Activated T-cell treated with anti-CD3 and anti-CD28 coated beads, Interleukin-2, amount 50 U/mL, for 24 hours (primary cell): Measurements from ENCODE around the gene EYA2.
A peak's percentile ranks its signal among the peaks of the same experiment; 100 is the strongest.

ENCODE experiments used
- DNase-seq: peaks from one replicate; pipeline ENCODE4 v3.0.0-alpha.2; 2020
- H3K27ac Mint-ChIP-seq: 2 replicates; pipeline ENCODE4 v1.8.0; 2020; ENCODE audit warnings: mild to moderate bottlenecking, mixed read lengths
- H3K27me3 Mint-ChIP-seq: 2 replicates; pipeline ENCODE4 v1.8.0; 2020; ENCODE audit warnings: mixed read lengths
- H3K36me3 Mint-ChIP-seq: 2 replicates; pipeline ENCODE4 v1.8.0; 2020; ENCODE audit warnings: low read depth, mixed read lengths
- H3K4me1 Mint-ChIP-seq: 2 replicates; pipeline ENCODE4 v1.8.0; 2020; ENCODE audit warnings: low read depth, mixed read lengths
- H3K4me3 Mint-ChIP-seq: 2 replicates; pipeline ENCODE4 v1.8.0; 2020; ENCODE audit warnings: mild to moderate bottlenecking, moderate library complexity, mixed read lengths
- H3K9me3 Mint-ChIP-seq: 2 replicates; pipeline ENCODE4 v1.8.0; 2020; ENCODE audit warnings: mixed read lengths

Gene EYA2

DNA sequence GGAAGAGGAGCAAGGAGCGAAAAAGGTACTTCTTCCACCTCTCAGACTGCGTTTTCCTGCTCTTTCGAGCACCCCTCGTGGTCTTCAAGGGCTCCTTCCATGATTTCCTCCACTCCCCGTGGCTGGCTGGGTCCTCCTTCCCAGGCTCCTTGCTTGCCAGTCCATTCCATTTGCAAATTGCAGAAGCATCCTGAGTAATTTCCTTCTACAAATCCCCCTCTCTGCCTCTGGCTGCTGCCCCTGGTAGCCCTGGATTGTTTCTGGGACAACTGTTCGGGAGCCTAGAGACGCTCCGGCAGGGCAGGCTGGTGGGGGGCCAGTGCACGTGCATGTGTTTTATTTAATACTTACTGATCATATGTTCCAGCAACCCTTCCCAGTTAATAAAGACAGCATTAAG is 288.7 kb downstream of the EYA2 start:
- Mint-ChIP-seq H3K4me3 (no peak overlapping the region), H3K27me3 (peaks cover 16% of the 10 kb centered on the region), H3K9me3 (no peaks in the 10 kb centered on the region), H3K36me3 (no peaks in the 10 kb centered on the region), H3K27ac (no peak overlapping the region), H3K4me1 (peaks cover 4% of the 10 kb centered on the region)
- DNase-seq, result no peak

DNA sequence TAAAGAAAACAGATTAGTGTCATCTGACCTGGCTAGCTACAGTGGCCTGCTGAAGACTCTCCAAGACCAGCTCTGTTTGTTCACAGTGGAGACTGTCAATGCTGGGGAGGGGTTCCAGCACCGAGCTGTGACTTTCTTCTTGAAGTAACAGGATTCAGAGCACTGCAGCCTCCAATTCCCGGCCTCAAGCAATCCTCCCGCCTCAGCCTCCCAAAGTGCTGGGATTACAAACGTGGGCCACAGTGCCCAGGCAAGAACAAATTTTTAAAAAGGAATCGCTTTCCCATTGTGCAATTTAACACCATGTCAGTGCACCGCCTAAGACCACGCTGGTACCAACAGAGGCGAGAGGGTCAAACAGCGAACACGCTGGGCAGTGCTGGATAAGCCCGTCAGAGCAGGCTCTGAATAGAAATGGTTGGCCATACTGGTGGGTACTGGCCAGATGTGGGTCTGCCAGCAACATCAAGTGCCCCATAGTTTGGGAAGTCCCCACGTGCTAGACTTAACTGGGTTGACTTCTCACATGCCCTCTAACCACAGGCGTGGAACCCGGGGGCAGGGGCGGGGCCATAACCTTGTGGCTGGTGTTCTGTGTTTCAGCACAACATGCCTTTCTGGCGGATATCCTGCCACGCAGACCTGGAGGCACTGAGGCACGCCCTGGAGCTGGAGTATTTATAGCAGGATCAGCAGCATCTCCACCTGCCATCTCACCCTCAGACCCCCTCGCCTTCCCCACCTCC is 293.0 kb downstream of the EYA2 start:
- no peak overlapping the region for H3K27ac Mint-ChIP-seq
- DNase-seq, result no peak
- no peaks in the 10 kb centered on the region for H3K36me3 Mint-ChIP-seq
- peaks cover 10% of the 10 kb centered on the region for H3K4me1 Mint-ChIP-seq
- H3K9me3 Mint-ChIP-seq, result no peaks in the 10 kb centered on the region
- H3K27me3 Mint-ChIP-seq, result peaks cover 29% of the 10 kb centered on the region
- no peak overlapping the region for H3K4me3 Mint-ChIP-seq

DNA sequence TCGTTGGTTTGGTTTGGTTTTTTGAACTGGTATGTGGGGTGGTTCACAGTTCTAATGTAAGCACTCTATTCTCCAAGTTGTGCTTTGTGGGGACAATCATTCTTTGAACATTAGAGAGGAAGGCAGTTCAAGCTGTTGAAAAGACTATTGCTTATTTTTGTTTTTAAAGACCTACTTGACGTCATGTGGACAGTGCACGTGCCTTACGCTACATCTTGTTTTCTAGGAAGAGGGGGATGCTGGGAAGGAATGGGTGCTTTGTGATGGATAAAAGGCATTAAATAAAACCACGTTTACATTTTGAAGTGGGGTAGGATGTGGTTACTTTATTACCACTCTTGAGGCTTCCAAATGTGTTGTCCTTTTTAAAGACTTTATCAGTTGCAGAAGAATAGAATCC is 293.9 kb downstream of the EYA2 start:
- Mint-ChIP-seq H3K27ac (no peak overlapping the region), H3K27me3 (peaks cover 29% of the 10 kb centered on the region), H3K4me3 (no peak overlapping the region), H3K36me3 (no peaks in the 10 kb centered on the region), H3K4me1 (peaks cover 10% of the 10 kb centered on the region), H3K9me3 (no peaks in the 10 kb centered on the region)
- DNase-seq, result no peak

DNA sequence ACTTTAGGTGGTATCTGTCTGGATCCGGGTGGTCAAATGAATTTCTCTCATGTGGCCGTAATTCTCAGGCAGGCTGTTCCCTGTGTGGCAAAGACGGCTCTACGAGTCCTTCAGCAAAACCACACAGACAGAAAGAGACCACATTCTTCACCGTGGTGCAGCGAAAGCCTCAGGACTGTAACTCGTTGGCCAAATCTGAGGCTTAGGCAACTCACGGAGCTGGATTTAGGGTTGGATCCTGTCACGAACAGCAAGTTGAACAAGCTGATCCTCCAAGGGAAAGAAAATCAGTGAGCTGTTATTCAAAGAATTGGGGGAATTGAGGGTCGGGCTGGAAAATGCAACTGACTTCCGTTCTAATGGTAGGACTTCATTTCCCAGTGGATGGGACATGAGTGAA is 294.4 kb downstream of the EYA2 start:
- Mint-ChIP-seq H3K4me1 (peaks cover 10% of the 10 kb centered on the region), H3K27ac (no peak overlapping the region), H3K36me3 (no peaks in the 10 kb centered on the region), H3K9me3 (no peaks in the 10 kb centered on the region), H3K27me3 (peaks cover 29% of the 10 kb centered on the region), H3K4me3 (no peak overlapping the region)
- no peak for DNase-seq

DNA sequence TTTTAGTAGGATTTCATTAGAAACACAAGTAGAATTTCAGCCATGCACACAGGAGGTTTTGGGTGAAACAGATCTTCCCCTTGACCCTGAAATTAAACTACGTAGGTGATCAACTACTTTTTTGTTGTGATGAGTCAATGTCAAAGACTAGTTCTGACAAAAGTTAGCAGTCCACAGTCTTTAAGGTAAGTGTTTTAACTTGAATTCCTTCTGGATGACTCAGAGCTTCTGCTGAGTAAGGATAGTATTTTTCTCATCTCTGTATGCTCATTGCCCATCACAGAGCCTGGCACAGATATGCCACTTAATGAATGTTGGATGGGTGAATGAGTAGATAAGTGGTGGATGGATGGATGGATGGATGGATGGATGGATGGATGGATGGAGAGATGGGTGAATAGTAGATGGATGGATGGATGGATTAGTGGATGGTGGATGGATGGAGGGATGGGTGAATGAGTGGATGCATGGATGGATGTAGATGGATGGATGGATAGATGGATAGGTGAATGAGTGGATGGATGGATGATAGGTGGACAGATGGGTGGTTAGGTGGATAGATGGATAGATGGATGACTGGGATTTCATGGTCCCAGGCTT is 296.5 kb downstream of the EYA2 start:
- H3K27ac Mint-ChIP-seq, result no peak overlapping the region
- H3K4me1 Mint-ChIP-seq, result peaks cover 12% of the 10 kb centered on the region
- no peaks in the 10 kb centered on the region for H3K36me3 Mint-ChIP-seq
- H3K4me3 Mint-ChIP-seq, result no peak overlapping the region
- H3K27me3 Mint-ChIP-seq, result peaks cover 27% of the 10 kb centered on the region
- no peak for DNase-seq
- no peaks in the 10 kb centered on the region for H3K9me3 Mint-ChIP-seq

DNA sequence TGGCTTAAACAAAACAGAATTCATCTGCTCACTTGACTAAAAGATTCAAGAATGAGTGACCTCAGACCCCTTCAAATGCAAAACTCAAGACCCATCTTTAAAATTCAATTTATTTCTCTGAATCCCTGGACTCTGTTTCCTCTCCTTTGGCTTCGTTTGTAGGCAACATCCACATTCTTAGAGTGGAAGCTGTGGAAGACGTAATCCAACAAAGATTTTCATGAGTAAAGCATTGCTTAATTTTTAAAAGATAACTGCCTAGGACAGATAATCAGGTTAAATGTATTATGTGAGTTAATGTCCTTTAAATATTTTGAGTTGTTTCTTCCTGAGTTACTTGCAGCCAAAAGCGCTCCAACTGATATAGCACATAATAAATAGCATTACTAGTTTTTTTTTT is 297.3 kb downstream of the EYA2 start:
- no peak for DNase-seq
- H3K9me3 Mint-ChIP-seq, result no peaks in the 10 kb centered on the region
- no peak overlapping the region for H3K4me3 Mint-ChIP-seq

DNA sequence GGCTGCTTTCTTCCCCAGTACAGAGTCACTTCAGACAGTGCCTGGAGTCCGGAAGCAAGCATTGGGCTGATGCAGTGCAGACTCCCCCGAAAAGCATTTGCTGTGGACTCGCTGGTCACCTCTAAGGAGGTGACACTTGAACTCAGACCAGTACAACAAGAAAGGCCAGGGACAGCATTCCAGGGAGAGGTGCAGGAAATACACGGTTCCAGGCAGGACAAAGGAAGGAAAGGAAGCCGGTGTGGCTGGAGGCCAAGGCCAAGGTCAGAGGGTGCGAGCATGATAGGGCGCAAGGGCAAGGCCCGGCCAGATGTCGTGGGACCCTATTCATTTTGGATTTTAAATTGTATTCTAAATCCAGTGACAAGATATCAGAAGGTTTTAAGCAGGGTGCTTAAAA is 300.9 kb downstream of the EYA2 start:
- no peak for DNase-seq
- Mint-ChIP-seq H3K9me3 (no peaks in the 10 kb centered on the region), H3K27me3 (peaks cover 4% of the 10 kb centered on the region), H3K4me1 (peaks cover 20% of the 10 kb centered on the region), H3K4me3 (no peak overlapping the region), H3K36me3 (no peaks in the 10 kb centered on the region), H3K27ac (no peak overlapping the region)

More for the DNA sequence above, 297.3 kb downstream of the EYA2 start:
- H3K27ac Mint-ChIP-seq, result no peak overlapping the region
- H3K27me3 Mint-ChIP-seq, result peaks cover 29% of the 10 kb centered on the region
- peaks cover 18% of the 10 kb centered on the region for H3K4me1 Mint-ChIP-seq
- H3K36me3 Mint-ChIP-seq, result no peaks in the 10 kb centered on the region

DNA sequence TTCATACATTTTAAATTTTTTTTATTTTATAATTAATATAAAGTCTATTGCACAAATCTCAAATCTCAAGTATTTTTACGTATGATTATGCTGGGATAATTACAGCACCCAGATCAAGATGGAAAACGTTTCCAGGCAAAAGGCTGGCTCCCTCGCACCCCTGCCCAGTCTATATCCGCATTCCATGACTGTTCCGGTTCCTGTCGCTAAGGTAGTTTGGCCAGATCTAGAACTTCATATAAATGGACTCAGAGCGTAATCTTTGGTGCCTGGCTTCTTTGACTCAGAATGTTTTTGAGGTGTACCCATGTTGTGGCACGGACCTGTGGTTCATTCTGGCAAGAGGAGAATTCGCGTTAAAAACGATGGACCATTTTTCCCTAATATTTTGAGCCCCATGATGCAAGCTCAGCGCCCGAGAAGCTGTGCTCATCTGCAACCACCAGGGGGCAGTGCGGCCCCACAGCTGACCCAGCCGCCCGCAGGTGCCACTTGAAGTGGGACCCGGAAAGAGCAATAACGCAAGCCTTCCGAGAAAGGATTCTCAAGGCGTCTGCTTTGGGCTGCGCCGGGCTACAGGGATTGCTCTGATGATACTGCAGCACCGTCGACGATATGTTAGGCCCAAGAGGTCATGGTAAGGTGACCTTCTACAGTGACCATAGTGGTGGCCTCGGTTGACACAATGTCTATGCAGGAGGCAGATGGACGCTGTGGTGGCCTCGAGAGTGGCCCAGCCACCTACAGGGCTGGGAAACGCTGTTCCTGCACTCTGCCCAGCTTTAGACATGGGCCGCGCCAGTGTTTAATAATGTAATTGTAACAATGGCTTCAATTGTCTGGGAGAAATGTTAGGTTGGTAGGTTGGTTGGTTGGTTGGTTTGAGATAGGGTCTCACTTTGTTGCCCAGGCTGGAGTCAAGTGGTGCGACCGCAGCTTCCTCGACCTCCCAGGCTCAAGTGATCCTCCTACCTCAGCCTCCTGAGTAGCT is 301.7 kb downstream of the EYA2 start:
- DNase-seq, result peak; percentile 80
- H3K4me1 Mint-ChIP-seq, result peaks cover 20% of the 10 kb centered on the region
- peaks cover 4% of the 10 kb centered on the region for H3K27me3 Mint-ChIP-seq
- no peaks in the 10 kb centered on the region for H3K36me3 Mint-ChIP-seq
- no peaks in the 10 kb centered on the region for H3K9me3 Mint-ChIP-seq
- H3K27ac Mint-ChIP-seq, result peak overlapping the region; percentile 59
- H3K4me3 Mint-ChIP-seq, result no peak overlapping the region

DNA sequence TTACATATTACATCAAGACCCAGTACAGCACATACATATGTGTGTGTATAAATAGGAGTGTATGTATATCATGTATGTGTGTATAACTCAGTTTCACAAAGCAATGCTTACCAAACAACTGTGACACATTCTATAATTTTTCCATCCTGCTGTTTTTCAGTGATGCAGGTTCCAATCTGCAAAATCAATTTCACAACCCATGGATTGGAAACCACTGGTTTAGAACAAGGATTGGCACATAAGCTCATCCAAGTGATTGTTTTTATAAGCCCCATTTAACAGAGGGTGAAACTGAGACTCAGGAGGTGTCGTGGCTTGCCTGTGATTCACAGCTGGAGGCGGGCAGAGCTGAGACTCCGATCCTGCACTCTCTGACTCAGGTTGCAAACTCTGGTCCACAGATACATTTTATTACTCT is 303.6 kb downstream of the EYA2 start:
- no peaks in the 10 kb centered on the region for H3K36me3 Mint-ChIP-seq
- peaks cover 20% of the 10 kb centered on the region for H3K4me1 Mint-ChIP-seq
- DNase-seq, result peak; percentile 56
- H3K9me3 Mint-ChIP-seq, result no peaks in the 10 kb centered on the region
- H3K4me3 Mint-ChIP-seq, result no peak overlapping the region
- peaks cover 4% of the 10 kb centered on the region for H3K27me3 Mint-ChIP-seq
- peak overlapping the region; percentile 71 for H3K27ac Mint-ChIP-seq

DNA sequence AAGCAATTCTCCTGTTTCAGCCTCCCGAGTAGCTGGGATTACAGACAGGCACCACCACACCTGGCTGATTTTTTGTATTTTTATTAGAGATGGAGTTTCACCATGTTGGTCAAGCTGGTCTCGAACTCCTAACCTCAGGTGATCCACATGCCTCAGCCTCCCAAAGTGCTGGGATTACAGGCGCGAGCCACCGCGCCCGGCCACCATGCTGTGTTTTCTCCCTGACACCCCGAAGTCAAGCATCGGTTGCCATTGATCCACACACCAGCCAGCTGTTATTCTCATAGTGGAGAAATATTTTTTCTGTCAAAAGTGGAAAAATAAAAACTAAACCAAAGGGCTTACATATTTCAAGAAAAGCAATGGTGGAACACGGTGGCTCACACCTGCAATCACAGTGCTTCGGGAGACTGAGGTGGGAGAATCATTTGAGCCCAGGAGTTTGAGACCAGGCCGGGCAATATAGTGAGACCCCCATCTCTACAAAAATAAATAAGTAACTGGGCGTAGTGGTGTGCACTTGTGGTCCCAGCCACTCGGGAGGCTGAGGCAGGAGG is 304.4 kb downstream of the EYA2 start:
- no peak overlapping the region for H3K27ac Mint-ChIP-seq
- H3K4me1 Mint-ChIP-seq, result peaks cover 20% of the 10 kb centered on the region
- H3K36me3 Mint-ChIP-seq, result no peaks in the 10 kb centered on the region
- H3K9me3 Mint-ChIP-seq, result no peaks in the 10 kb centered on the region
- H3K4me3 Mint-ChIP-seq, result no peak overlapping the region
- no peak for DNase-seq
- H3K27me3 Mint-ChIP-seq, result peaks cover 4% of the 10 kb centered on the region

DNA sequence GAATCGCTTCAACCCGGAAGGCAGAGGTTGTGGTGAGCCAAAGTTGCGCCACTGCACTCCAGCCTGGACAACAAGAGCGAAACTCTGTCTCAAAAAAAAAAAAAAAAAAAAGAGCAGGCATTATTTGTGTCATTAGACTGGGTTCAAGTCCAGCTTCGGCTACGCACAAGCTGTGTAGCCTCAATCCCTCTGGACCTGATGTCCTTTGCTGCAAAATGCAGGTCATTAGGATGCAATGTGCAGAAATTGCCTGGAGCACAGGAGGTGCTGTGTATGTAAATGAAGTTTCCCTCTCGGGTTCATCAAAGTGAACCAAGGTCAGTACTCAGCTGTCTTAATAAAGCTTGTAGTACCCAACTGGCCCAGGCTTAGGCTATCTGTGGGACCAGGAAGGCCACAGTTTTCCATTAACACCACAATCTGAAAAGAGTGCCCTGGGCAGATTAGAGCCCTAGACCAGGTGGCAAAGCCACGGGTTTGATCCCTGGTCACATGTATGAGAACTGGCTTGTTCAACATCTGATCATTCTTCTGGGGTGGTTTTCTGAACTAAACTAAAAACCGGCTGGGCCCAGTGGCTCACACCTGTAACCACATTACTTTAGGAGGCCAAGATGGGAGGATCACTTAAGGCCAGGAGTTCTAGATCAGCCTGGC is 306.6 kb downstream of the EYA2 start:
- H3K9me3 Mint-ChIP-seq, result no peaks in the 10 kb centered on the region
- no peaks in the 10 kb centered on the region for H3K36me3 Mint-ChIP-seq
- H3K4me1 Mint-ChIP-seq, result peaks cover 24% of the 10 kb centered on the region
- no peak overlapping the region for H3K4me3 Mint-ChIP-seq
- H3K27me3 Mint-ChIP-seq, result peaks cover 2% of the 10 kb centered on the region
- DNase-seq, result no peak
- no peak overlapping the region for H3K27ac Mint-ChIP-seq

DNA sequence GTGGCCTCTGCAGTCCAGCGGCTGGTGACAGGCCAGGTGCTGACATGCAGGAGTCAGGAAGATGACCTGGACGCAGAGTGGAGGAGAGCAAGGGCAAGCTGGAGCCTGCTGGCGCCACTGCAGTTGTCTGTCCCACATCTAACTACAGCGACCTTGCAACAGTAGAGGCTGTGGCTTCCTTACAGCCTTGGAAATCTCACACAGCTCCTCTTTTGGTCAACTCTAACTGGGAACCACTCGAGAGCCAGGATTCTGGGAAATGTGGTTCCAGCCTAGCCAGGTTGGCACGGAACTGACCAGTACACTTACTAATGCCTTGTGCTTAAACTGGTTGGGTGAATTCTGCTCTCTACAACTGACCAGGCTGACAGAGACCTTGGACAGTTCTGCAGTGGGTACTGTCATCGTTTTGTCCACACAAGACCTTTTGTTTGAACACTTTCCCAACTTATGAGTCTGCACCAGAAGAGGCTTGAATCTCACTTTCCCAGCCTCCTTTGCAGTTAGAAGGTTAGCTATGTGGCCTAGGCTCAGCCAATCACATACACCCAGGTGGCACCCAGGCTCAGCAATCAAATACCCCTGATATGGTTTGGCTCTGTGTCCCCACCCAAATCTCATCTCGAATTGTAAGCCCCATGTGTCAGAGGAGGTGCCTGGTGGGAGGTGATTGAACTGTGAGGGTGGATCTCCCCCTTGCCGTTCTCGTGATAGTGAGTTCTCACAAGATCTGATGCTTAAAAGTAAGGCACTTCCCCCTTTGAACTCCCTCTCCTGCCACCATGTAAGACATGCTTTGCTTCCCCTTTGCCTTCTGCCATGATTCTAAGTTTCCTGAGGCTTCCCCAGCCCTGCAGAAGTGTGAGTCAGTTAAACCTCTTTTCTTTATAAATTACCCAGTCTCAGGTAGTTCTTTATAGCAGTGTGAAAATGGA is 308.4 kb downstream of the EYA2 start:
- no peaks in the 10 kb centered on the region for H3K27me3 Mint-ChIP-seq

More for the DNA sequence above, 308.4 kb downstream of the EYA2 start:
- DNase-seq, result no peak
- H3K9me3 Mint-ChIP-seq, result no peaks in the 10 kb centered on the region
- no peak overlapping the region for H3K4me3 Mint-ChIP-seq
- H3K27ac Mint-ChIP-seq, result no peak overlapping the region
- peaks cover 4% of the 10 kb centered on the region for H3K36me3 Mint-ChIP-seq
- peaks cover 17% of the 10 kb centered on the region for H3K4me1 Mint-ChIP-seq
